ENCODE data around the gene ARHGAP15.
A peak's percentile ranks its signal among the peaks of the same experiment; 100 is the strongest.

The ARHGAP15 gene

DNA sequence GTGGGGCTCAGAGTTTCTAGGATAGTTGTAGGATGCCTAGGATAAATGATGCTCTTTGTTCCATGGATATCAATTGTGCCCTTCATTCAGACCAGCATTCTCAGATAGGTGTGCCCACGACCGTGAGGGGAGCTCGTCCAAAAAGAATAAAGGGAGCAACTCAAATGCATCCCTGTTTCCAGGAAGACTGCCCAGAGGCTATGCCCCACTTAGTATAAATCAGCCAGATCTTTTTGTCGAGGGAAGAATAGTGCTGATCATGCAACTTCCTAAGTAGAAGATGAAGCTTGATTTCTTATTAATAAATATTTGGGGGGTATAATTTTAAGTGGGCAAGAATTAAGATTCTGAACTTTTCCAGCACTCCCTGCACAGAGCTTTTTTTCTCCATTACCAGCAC is 450.2 kb downstream of the ARHGAP15 start:
- Histone ChIP-seq H3K4me1 (ENCODE audit: control insufficient read depth, insufficient read depth, low read length) (no peaks in the 10 kb centered on the region), H3K9me3 (ENCODE audit: control insufficient read depth, low read length) (no peaks in the 10 kb centered on the region), H3K9ac (ENCODE audit: low read length) (no peak overlapping the region), H3K27me3 (replicated peaks; ENCODE audit: control insufficient read depth, insufficient read depth, low read length) (no peaks in the 10 kb centered on the region), H3K36me3 (ENCODE audit: control insufficient read depth, insufficient read depth, low read length, severe bottlenecking) (no peaks in the 10 kb centered on the region), H3K4me3 (ENCODE audit: low read length) (no peak overlapping the region)
- no peak for DNase-seq (ENCODE audit: low read depth)

DNA sequence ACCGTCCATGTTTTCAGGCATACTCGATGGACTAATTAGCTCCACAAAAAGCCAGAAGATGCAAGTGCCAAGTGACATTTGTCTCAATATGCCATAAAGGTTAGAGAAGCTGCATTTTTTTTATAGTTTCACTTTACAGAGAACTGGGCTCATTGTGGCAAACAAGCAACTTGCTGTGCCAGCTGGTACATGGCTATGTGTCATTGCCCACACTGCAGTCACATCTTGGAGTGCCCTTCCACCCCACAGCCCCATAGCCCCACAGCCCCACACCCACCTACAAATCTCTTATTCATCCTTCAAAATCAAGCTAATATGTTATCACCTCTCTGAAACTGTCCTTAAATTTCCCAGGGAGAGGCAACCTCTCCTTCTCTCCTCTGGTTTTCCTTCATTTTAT is 451.9 kb downstream of the ARHGAP15 start:
- peaks cover 3% of the 10 kb centered on the region for H3K9me3 ChIP-seq (ENCODE audit: control insufficient read depth, low read length)
- no peaks in the 10 kb centered on the region for H3K4me1 ChIP-seq (ENCODE audit: control insufficient read depth, insufficient read depth, low read length)
- no peaks in the 10 kb centered on the region for H3K27me3 ChIP-seq (replicated peaks; ENCODE audit: control insufficient read depth, insufficient read depth, low read length)
- H3K36me3 ChIP-seq (ENCODE audit: control insufficient read depth, insufficient read depth, low read length, severe bottlenecking): no peaks in the 10 kb centered on the region
- H3K4me3 ChIP-seq (ENCODE audit: low read length): no peak overlapping the region
- H3K9ac ChIP-seq (ENCODE audit: low read length): no peak overlapping the region
- no peak for DNase-seq (ENCODE audit: low read depth)

DNA sequence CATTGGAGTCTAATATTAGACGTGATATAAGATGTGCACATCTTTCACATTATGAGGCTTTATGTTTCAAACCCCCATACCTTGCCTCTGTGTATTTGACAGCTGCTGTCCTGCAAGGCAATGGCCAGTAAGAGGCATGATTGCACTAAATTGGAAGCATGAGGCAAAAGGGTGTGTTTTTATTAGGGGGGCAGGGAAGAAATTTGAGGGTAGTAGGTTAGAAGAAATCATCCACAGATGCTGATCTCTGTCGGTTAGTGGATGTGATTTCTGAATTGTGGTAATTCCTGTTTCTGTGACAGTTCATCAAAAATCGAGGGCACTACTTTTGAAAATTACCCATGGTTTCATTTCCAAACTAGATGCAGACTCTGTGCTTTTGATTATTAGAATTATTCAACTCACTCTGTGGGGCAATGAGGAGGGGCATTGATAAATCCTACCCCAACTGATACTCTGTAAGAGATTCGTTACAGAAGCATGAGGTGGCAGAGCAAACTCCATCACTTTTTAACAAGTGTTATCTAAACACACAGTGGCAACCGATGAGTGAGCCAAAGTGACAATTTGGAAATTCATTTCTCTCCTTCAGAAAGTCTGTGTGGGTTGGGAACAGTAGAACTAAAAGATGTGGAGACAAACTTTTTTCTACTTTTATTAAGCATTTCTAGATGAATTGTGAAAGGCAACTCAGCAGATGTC is 453.0 kb downstream of the ARHGAP15 start:
- H3K9me3 ChIP-seq (ENCODE audit: control insufficient read depth, low read length): peaks cover 5% of the 10 kb centered on the region
- DNase-seq (ENCODE audit: low read depth): peak; percentile 13
- H3K36me3 ChIP-seq (ENCODE audit: control insufficient read depth, insufficient read depth, low read length, severe bottlenecking): no peaks in the 10 kb centered on the region
- H3K27me3 ChIP-seq (replicated peaks; ENCODE audit: control insufficient read depth, insufficient read depth, low read length): no peaks in the 10 kb centered on the region
- no peak overlapping the region for H3K9ac ChIP-seq (ENCODE audit: low read length)
- H3K4me1 ChIP-seq (ENCODE audit: control insufficient read depth, insufficient read depth, low read length): no peaks in the 10 kb centered on the region
- no peak overlapping the region for H3K4me3 ChIP-seq (ENCODE audit: low read length)

DNA sequence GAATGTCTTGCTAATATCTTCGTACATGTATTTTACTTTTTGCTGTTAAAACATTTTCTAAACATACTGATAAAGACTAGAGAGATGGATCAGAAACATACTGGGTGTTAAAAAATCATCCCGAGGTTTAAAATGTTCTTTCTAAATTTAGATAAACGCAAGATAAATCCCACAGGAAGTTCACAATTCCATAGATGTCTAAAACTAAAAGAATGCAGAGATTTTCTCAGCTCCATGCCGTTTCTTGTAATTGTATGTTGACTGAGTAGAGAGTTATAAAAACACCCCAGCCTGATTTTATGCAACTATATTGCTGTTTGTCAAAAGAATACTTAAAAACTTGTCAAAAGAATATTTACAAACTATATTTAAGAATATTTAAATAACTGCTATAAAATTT is 455.7 kb downstream of the ARHGAP15 start:
- H3K27me3 ChIP-seq (replicated peaks; ENCODE audit: control insufficient read depth, insufficient read depth, low read length): no peaks in the 10 kb centered on the region
- H3K9me3 ChIP-seq (ENCODE audit: control insufficient read depth, low read length): peaks cover 5% of the 10 kb centered on the region
- no peaks in the 10 kb centered on the region for H3K4me1 ChIP-seq (ENCODE audit: control insufficient read depth, insufficient read depth, low read length)
- DNase-seq (ENCODE audit: low read depth): no peak
- no peaks in the 10 kb centered on the region for H3K36me3 ChIP-seq (ENCODE audit: control insufficient read depth, insufficient read depth, low read length, severe bottlenecking)
- no peak overlapping the region for H3K9ac ChIP-seq (ENCODE audit: low read length)
- no peak overlapping the region for H3K4me3 ChIP-seq (ENCODE audit: low read length)

DNA sequence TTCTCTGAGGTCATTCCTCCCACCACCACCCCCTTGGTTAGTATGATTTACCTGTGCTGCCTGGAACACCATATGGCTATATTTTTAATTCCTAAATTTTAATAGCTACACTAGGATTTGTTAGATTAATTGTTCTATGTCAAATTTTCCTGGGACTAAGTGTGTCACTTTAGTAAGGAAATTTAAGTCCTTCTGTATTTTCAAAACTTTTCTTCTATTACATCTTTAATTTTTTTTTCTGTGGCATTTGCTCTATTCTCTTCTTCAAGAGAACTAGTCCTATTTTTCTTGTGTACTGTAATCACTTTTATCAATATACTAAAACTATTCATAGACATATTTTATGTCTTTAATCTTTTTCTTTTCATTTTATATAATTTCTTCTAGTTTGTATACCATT is 456.9 kb downstream of the ARHGAP15 start:
- H3K9ac ChIP-seq (ENCODE audit: low read length): no peak overlapping the region
- no peaks in the 10 kb centered on the region for H3K4me1 ChIP-seq (ENCODE audit: control insufficient read depth, insufficient read depth, low read length)
- no peak overlapping the region for H3K4me3 ChIP-seq (ENCODE audit: low read length)
- no peaks in the 10 kb centered on the region for H3K27me3 ChIP-seq (replicated peaks; ENCODE audit: control insufficient read depth, insufficient read depth, low read length)
- DNase-seq (ENCODE audit: low read depth): no peak
- H3K9me3 ChIP-seq (ENCODE audit: control insufficient read depth, low read length): peaks cover 5% of the 10 kb centered on the region
- no peaks in the 10 kb centered on the region for H3K36me3 ChIP-seq (ENCODE audit: control insufficient read depth, insufficient read depth, low read length, severe bottlenecking)

DNA sequence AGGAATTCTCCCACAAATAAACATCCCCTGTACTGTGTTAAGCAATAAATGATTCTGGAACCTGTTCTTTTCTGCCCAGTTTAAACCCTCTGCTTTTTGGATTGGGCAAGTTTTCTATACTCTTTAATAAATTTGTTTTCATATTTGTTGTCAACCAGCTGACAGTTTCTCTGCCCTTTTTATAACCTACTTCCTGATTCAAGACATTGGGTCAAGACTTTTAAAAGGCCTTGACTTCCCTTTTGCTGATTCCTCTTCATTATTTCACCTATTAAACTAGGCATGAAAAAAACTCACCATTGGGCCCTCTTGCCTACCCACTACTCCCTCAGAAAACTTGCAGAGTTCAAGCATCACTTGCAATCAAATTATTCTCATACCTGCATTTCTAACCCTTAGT is 459.5 kb downstream of the ARHGAP15 start:
- Histone ChIP-seq H3K9me3 (ENCODE audit: control insufficient read depth, low read length) (peaks cover 5% of the 10 kb centered on the region), H3K27me3 (replicated peaks; ENCODE audit: control insufficient read depth, insufficient read depth, low read length) (no peaks in the 10 kb centered on the region), H3K4me1 (ENCODE audit: control insufficient read depth, insufficient read depth, low read length) (no peaks in the 10 kb centered on the region), H3K36me3 (ENCODE audit: control insufficient read depth, insufficient read depth, low read length, severe bottlenecking) (no peaks in the 10 kb centered on the region), H3K4me3 (ENCODE audit: low read length) (no peak overlapping the region), H3K9ac (ENCODE audit: low read length) (no peak overlapping the region)
- DNase-seq (ENCODE audit: low read depth): no peak

DNA sequence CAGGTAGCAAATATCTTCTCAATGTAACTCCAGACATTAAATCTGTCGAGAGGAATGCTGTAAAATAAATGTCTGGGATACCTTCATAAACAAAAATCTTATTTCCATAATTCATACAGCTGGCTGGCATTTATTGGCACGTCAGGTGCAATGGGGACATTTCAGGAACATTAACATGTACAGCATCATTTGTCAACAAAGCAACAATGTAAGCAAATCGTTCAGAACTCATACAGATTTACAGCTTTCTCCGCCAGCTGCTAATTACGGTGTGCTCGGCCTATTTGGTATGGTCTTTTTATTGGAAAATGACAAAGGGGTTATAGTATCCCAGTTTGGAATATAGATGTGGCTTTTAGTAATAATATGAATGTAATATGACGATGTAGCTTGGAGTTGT is 464.9 kb downstream of the ARHGAP15 start:
- Histone ChIP-seq H3K36me3 (ENCODE audit: control insufficient read depth, insufficient read depth, low read length, severe bottlenecking) (no peaks in the 10 kb centered on the region), H3K4me1 (ENCODE audit: control insufficient read depth, insufficient read depth, low read length) (no peaks in the 10 kb centered on the region), H3K9me3 (ENCODE audit: control insufficient read depth, low read length) (no peaks in the 10 kb centered on the region), H3K9ac (ENCODE audit: low read length) (no peak overlapping the region), H3K4me3 (ENCODE audit: low read length) (no peak overlapping the region), H3K27me3 (replicated peaks; ENCODE audit: control insufficient read depth, insufficient read depth, low read length) (no peaks in the 10 kb centered on the region)
- DNase-seq (ENCODE audit: low read depth): no peak

DNA sequence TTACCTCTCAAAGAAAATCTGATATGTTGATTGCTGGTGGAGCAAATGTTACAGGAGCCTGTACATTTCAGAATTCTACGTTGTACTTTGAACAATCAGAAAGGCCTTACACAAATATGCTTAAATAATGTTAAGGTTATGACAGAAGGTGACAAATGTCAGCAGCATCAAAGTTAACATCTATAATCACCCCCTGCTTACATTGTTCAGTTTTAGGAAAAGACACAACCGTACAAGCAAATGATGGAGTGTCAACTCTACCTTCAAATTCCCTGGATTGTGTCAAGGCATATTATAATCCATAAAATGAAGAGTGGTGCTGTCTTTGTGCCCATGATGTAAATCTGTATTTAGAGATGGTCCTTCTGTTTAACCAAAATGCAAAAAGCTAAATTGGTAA is 465.5 kb downstream of the ARHGAP15 start:
- Histone ChIP-seq H3K9me3 (ENCODE audit: control insufficient read depth, low read length) (no peaks in the 10 kb centered on the region), H3K9ac (ENCODE audit: low read length) (no peak overlapping the region), H3K27me3 (replicated peaks; ENCODE audit: control insufficient read depth, insufficient read depth, low read length) (no peaks in the 10 kb centered on the region), H3K4me3 (ENCODE audit: low read length) (no peak overlapping the region), H3K36me3 (ENCODE audit: control insufficient read depth, insufficient read depth, low read length, severe bottlenecking) (no peaks in the 10 kb centered on the region), H3K4me1 (ENCODE audit: control insufficient read depth, insufficient read depth, low read length) (no peaks in the 10 kb centered on the region)
- no peak for DNase-seq (ENCODE audit: low read depth)

DNA sequence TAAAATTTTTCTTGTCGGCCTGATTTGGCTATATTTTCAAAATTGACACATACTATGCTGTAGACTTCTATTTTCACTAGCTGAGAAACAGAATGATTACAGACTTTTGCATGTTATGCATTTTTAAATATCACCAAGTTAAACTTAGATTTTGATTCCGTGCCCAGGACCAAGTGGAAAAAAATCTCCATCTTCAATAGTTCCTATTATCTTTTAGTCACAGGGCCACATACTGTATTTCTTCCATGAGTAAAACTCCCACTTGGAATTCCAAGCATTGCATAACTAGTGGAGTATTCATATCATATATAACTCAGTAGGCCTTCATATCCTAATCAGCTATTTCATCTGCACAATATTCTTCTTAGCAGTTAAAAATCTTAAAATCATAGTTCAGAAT is 470.9 kb downstream of the ARHGAP15 start:
- Histone ChIP-seq H3K4me3 (ENCODE audit: low read length) (no peak overlapping the region), H3K9ac (ENCODE audit: low read length) (no peak overlapping the region), H3K4me1 (ENCODE audit: control insufficient read depth, insufficient read depth, low read length) (no peaks in the 10 kb centered on the region), H3K36me3 (ENCODE audit: control insufficient read depth, insufficient read depth, low read length, severe bottlenecking) (no peaks in the 10 kb centered on the region), H3K9me3 (ENCODE audit: control insufficient read depth, low read length) (no peaks in the 10 kb centered on the region), H3K27me3 (replicated peaks; ENCODE audit: control insufficient read depth, insufficient read depth, low read length) (no peaks in the 10 kb centered on the region)
- DNase-seq (ENCODE audit: low read depth): peak; percentile 20

DNA sequence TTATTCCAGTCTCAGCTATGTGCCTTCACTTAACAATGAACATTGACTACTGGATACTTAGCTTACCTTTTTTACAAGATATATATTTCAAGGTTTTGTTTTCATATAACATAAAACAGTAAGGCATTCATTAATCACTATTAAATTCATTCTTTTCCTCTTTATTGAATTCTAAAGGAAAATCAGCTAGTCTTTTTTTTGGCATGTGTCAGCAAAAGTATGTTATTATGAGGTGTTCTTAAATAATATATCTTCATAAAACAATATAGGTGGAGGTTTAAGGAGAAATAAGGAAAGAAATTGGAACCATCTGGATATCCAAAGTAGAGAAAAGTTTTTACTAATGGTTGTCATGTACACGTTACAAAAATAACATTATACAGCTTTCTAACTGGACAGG is 472.6 kb downstream of the ARHGAP15 start:
- no peak overlapping the region for H3K4me3 ChIP-seq (ENCODE audit: low read length)
- no peaks in the 10 kb centered on the region for H3K36me3 ChIP-seq (ENCODE audit: control insufficient read depth, insufficient read depth, low read length, severe bottlenecking)
- no peak for DNase-seq (ENCODE audit: low read depth)
- peaks cover under 1% of the 10 kb centered on the region for H3K4me1 ChIP-seq (ENCODE audit: control insufficient read depth, insufficient read depth, low read length)
- no peak overlapping the region for H3K9ac ChIP-seq (ENCODE audit: low read length)
- H3K27me3 ChIP-seq (replicated peaks; ENCODE audit: control insufficient read depth, insufficient read depth, low read length): no peaks in the 10 kb centered on the region
- no peaks in the 10 kb centered on the region for H3K9me3 ChIP-seq (ENCODE audit: control insufficient read depth, low read length)

DNA sequence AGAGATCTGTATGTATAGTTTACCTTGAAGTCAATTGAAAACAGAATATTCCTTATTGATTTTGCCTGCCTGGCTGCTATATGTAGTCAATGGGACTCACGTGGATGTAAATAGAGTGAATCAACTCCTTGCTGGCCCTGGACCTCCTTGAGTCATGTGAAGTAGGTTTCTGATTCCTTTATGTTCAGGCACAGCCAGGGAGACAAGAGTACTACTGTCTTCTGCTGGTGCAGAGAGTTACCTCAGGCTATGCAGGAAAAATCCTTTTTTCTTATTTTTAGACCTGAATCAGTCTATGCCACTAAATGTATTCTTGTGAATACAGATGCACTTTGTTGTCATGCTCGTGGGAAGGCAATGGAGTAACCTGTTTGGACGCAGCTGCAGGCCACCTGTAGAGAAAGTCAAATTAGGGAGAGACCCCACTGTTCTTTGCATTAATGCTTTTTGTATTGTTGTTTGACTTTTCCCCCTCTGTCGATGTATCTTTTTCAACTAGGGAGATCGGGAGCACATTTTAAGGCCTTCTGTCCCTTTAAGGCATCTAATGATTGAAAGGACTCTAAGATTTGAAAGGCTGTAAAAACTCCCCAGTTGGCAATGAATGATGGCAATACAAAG is 473.9 kb downstream of the ARHGAP15 start:
- H3K9ac ChIP-seq (ENCODE audit: low read length): no peak overlapping the region
- DNase-seq (ENCODE audit: low read depth): no peak
- no peak overlapping the region for H3K4me3 ChIP-seq (ENCODE audit: low read length)
- peaks cover 13% of the 10 kb centered on the region for H3K4me1 ChIP-seq (ENCODE audit: control insufficient read depth, insufficient read depth, low read length)
- no peaks in the 10 kb centered on the region for H3K27me3 ChIP-seq (replicated peaks; ENCODE audit: control insufficient read depth, insufficient read depth, low read length)
- no peaks in the 10 kb centered on the region for H3K9me3 ChIP-seq (ENCODE audit: control insufficient read depth, low read length)
- no peaks in the 10 kb centered on the region for H3K36me3 ChIP-seq (ENCODE audit: control insufficient read depth, insufficient read depth, low read length, severe bottlenecking)
